Measurements from ENCODE around the gene SH2D1A.
"Not testable (repeated sequence)": the region's sequence is repeated elsewhere in the genome, so short reads cannot be mapped to it uniquely, and the experiment has no call there.

Gene SH2D1A

GRCh38 chrX:124346117-124346876 lies at the start of gene SH2D1A:
Gene SH2D1A, plus strand, starts transcription at chrX:124346563. Its CDS starts 80 bp downstream, at chrX:124346643.
- Histone ChIP-seq H3K27ac (ENCODE audit: low read depth, low read length) (no peak within 1 kb of the TSS), H3K4me1 (ENCODE audit: control insufficient read depth, insufficient read depth, low read length) (peaks cover 12% of the 10 kb centered on the region; the same call in 1 of the 2 replicates), H3K9ac (ENCODE audit: low read depth, low read length) (no peak within 1 kb of the TSS), H3K9me3 (ENCODE audit: control insufficient read depth, insufficient read depth, low read length) (no peaks in the 10 kb centered on the region), H3K36me3 (ENCODE audit: control insufficient read depth, insufficient read depth, low read length) (no peaks in the 10 kb centered on the region), H3K4me3 (ENCODE audit: low read depth, low read length) (no peak within 1 kb of the TSS), H3K27me3 (ENCODE audit: control insufficient read depth, insufficient read depth, low read length) (no peaks in the 10 kb centered on the region)

- not testable (repeated sequence) for H3K36me3 ChIP-seq (ENCODE audit: control insufficient read depth, insufficient read depth, low read length); H3K27me3 ChIP-seq (ENCODE audit: control insufficient read depth, insufficient read depth, low read length); H3K4me1 ChIP-seq (ENCODE audit: control insufficient read depth, insufficient read depth, low read length); H3K4me3 ChIP-seq (ENCODE audit: low read depth, low read length); H3K27ac ChIP-seq (ENCODE audit: low read depth, low read length); H3K9me3 ChIP-seq (ENCODE audit: control insufficient read depth, insufficient read depth, low read length); H3K9ac ChIP-seq (ENCODE audit: low read depth, low read length)
Measured at GRCh38 chrX:124299323-124299722, 47.0 kb upstream of the SH2D1A start.

- H3K36me3 ChIP-seq (ENCODE audit: control insufficient read depth, insufficient read depth, low read length): no peaks in the 10 kb centered on the region
- H3K9ac ChIP-seq (ENCODE audit: low read depth, low read length): no peak overlapping the region
- H3K4me3 ChIP-seq (ENCODE audit: low read depth, low read length): no peak overlapping the region
- H3K9me3 ChIP-seq (ENCODE audit: control insufficient read depth, insufficient read depth, low read length): no peaks in the 10 kb centered on the region
- H3K27me3 ChIP-seq (ENCODE audit: control insufficient read depth, insufficient read depth, low read length): no peaks in the 10 kb centered on the region
- no peak overlapping the region for H3K27ac ChIP-seq (ENCODE audit: low read depth, low read length)
- no peaks in the 10 kb centered on the region for H3K4me1 ChIP-seq (ENCODE audit: control insufficient read depth, insufficient read depth, low read length)
Measured at GRCh38 chrX:124300405-124300804, 46.0 kb upstream of the SH2D1A start.

DNA sequence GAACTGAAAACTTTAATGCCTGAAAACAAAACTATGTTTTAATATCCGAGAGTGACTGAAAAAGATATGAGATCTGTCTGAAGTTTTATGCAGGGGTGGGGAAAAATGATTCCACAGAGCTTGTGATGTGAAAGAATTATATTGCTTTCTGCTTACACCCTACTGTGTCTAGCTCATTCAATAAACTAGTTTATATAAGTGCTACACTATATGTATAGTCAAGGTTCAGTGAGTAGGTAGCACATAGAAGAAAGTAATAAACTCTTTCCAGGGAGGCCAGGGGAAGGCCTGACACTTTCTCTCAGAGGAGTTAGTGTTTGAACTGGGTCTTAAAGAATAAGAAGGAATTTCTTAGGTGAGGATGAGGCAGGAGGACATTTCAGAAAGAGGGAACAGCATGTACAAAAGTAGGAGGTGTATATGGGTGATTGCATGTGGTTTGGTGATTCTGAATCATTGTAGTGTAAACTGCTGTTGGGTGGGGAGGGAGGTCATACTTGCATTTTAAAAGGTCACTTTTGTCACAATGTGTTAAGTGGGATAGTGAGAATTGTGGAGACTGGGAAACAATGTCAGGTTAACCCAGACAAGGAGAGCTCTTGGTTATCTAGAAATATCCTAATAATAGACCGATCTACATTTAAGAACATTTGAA lies 39.0 kb upstream of the SH2D1A start:
- no peaks in the 10 kb centered on the region for H3K4me1 ChIP-seq (ENCODE audit: control insufficient read depth, insufficient read depth, low read length)
- no peaks in the 10 kb centered on the region for H3K27me3 ChIP-seq (ENCODE audit: control insufficient read depth, insufficient read depth, low read length)
- no peaks in the 10 kb centered on the region for H3K36me3 ChIP-seq (ENCODE audit: control insufficient read depth, insufficient read depth, low read length)
- H3K4me3 ChIP-seq (ENCODE audit: low read depth, low read length): no peak overlapping the region
- H3K27ac ChIP-seq (ENCODE audit: low read depth, low read length): no peak overlapping the region
- no peak overlapping the region for H3K9ac ChIP-seq (ENCODE audit: low read depth, low read length)
- H3K9me3 ChIP-seq (ENCODE audit: control insufficient read depth, insufficient read depth, low read length): no peaks in the 10 kb centered on the region

DNA sequence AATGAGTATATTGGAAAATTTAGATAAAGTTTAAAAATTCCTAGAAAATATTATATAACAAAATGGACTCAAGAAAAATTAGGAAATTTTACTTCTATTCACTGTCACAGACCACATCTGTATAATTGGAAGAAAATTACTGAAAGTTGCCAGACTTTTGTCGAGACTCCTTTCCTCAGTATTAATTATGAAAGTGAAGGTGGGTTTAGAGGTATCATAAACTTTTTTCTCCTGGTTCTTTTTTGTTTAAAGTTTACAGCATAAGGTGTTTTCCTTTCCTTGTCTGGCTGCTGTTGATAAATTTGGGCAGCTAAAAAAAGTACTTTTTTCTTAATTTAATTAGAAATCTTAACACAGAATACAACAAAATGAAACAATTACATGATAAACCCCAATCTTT lies 20.6 kb upstream of the SH2D1A start:
- no peak overlapping the region for H3K9ac ChIP-seq (ENCODE audit: low read depth, low read length)
- no peaks in the 10 kb centered on the region for H3K9me3 ChIP-seq (ENCODE audit: control insufficient read depth, insufficient read depth, low read length)
- no peak overlapping the region for H3K4me3 ChIP-seq (ENCODE audit: low read depth, low read length)
- no peaks in the 10 kb centered on the region for H3K36me3 ChIP-seq (ENCODE audit: control insufficient read depth, insufficient read depth, low read length)
- H3K4me1 ChIP-seq (ENCODE audit: control insufficient read depth, insufficient read depth, low read length): no peaks in the 10 kb centered on the region
- H3K27ac ChIP-seq (ENCODE audit: low read depth, low read length): no peak overlapping the region
- no peaks in the 10 kb centered on the region for H3K27me3 ChIP-seq (ENCODE audit: control insufficient read depth, insufficient read depth, low read length)

- Histone ChIP-seq H3K9me3 (ENCODE audit: control insufficient read depth, insufficient read depth, low read length) (no peaks in the 10 kb centered on the region), H3K9ac (ENCODE audit: low read depth, low read length) (no peak overlapping the region), H3K4me3 (ENCODE audit: low read depth, low read length) (no peak overlapping the region), H3K27me3 (ENCODE audit: control insufficient read depth, insufficient read depth, low read length) (no peaks in the 10 kb centered on the region), H3K27ac (ENCODE audit: low read depth, low read length) (no peak overlapping the region), H3K4me1 (ENCODE audit: control insufficient read depth, insufficient read depth, low read length) (no peaks in the 10 kb centered on the region), H3K36me3 (ENCODE audit: control insufficient read depth, insufficient read depth, low read length) (no peaks in the 10 kb centered on the region)
Measured at GRCh38 chrX:124328765-124329164, 17.6 kb upstream of the SH2D1A start.

DNA sequence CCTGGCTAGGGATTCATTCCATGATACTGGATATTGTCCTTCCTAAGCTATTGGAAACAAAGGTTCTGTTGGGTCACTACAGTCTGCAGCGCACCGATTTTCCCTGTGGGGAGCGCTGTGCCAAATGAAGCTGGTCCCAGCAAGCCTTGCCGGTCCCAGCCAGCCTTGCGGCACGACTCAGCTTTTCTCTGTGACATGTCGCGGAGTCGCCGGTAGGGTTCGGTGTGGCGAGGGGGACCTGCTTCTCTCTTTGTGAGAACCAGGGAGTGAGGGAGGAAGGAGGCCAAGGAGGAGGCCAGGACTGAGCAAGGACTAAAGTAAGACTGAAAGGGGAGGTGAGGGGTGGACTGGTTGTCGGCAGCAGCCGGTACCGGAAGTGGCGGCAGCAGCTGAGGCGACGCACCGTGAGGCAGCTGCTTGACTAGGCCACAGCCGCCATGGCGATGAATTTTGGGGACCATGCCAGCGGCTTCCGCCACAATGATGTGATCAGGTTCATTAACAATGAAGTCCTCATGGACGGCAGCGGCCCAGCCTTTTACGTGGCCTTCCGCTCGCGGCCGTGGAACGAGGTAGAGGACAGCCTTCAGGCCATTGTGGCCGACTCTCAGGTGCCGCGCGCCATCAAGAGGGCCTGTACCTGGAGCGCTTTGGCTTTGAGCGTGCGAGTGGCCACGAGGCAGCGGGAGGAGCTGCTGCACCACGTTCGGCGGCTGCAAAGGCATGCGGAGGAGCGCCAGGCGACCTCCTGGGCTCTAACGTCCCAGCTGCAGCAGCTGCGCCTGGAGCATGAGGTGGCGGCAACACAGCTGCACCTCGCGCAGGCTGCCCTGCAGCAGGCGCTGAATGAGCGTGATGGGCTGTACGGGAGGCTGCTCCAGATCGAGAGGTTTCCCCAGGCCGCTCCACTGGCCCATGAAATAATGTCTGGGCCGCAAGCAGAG lies 13.6 kb upstream of the SH2D1A start, which contains the start of gene TEX13D:
TEX13D (plus strand) TSS at position 180 of the 944 bp plus-strand sequence; CDS start at position 438, 258 bp downstream.
- Histone ChIP-seq H3K9me3 (ENCODE audit: control insufficient read depth, insufficient read depth, low read length) (no peaks in the 10 kb centered on the region), H3K9ac (ENCODE audit: low read depth, low read length) (no peak within 1 kb of the TSS), H3K27me3 (ENCODE audit: control insufficient read depth, insufficient read depth, low read length) (no peaks in the 10 kb centered on the region), H3K4me1 (ENCODE audit: control insufficient read depth, insufficient read depth, low read length) (no peaks in the 10 kb centered on the region), H3K27ac (ENCODE audit: low read depth, low read length) (no peak within 1 kb of the TSS), H3K4me3 (ENCODE audit: low read depth, low read length) (no peak within 1 kb of the TSS), H3K36me3 (ENCODE audit: control insufficient read depth, insufficient read depth, low read length) (no peaks in the 10 kb centered on the region)

DNA sequence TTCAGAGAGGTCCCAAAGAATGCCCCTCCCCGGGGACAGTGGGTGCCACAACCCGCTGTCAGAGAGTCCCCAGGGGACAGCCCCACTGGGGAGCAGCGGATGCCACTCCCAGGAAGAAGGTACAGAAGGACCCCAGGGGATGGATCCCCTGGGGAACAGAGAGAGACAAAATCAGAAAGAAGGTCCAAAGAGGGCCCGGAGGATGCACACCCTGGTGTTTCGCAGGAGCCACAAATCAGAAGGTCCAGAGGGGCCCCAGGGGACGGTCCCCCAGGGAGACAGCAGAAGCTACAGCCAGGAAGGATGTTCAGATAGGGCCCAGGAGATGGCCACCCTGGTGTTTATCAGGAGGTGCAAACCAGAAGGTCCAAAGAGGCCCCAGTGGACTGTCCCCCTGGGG lies 12.5 kb upstream of the SH2D1A start:
- H3K9me3 ChIP-seq (ENCODE audit: control insufficient read depth, insufficient read depth, low read length): no peaks in the 10 kb centered on the region
- H3K27me3 ChIP-seq (ENCODE audit: control insufficient read depth, insufficient read depth, low read length): no peaks in the 10 kb centered on the region
- H3K27ac ChIP-seq (ENCODE audit: low read depth, low read length): no peak overlapping the region
- no peaks in the 10 kb centered on the region for H3K36me3 ChIP-seq (ENCODE audit: control insufficient read depth, insufficient read depth, low read length)
- H3K4me1 ChIP-seq (ENCODE audit: control insufficient read depth, insufficient read depth, low read length): no peaks in the 10 kb centered on the region
- H3K4me3 ChIP-seq (ENCODE audit: low read depth, low read length): no peak overlapping the region
- H3K9ac ChIP-seq (ENCODE audit: low read depth, low read length): no peak overlapping the region

- H3K9me3 ChIP-seq (ENCODE audit: control insufficient read depth, insufficient read depth, low read length); H3K4me3 ChIP-seq (ENCODE audit: low read depth, low read length); H3K27ac ChIP-seq (ENCODE audit: low read depth, low read length); H3K27me3 ChIP-seq (ENCODE audit: control insufficient read depth, insufficient read depth, low read length); H3K4me1 ChIP-seq (ENCODE audit: control insufficient read depth, insufficient read depth, low read length); H3K36me3 ChIP-seq (ENCODE audit: control insufficient read depth, insufficient read depth, low read length); H3K9ac ChIP-seq (ENCODE audit: low read depth, low read length): not testable (repeated sequence)
Measured at GRCh38 chrX:124334555-124334954, 11.8 kb upstream of the SH2D1A start.

GRCh38 chrX:124335598-124335997 lies 10.8 kb upstream of the SH2D1A start:
- H3K4me3 ChIP-seq (ENCODE audit: low read depth, low read length): no peak overlapping the region
- no peaks in the 10 kb centered on the region for H3K4me1 ChIP-seq (ENCODE audit: control insufficient read depth, insufficient read depth, low read length)
- no peaks in the 10 kb centered on the region; the same call in 1 of the 2 replicates for H3K27me3 ChIP-seq (ENCODE audit: control insufficient read depth, insufficient read depth, low read length)
- no peak overlapping the region for H3K9ac ChIP-seq (ENCODE audit: low read depth, low read length)
- no peak overlapping the region for H3K27ac ChIP-seq (ENCODE audit: low read depth, low read length)
- H3K36me3 ChIP-seq (ENCODE audit: control insufficient read depth, insufficient read depth, low read length): no peaks in the 10 kb centered on the region
- no peaks in the 10 kb centered on the region for H3K9me3 ChIP-seq (ENCODE audit: control insufficient read depth, insufficient read depth, low read length)
